Astrocyte of the spinal cord (primary cell): Measurements from ENCODE around the gene CGB1.
"Not testable (repeated sequence)": the region's sequence is repeated elsewhere in the genome, so short reads cannot be mapped to it uniquely, and the experiment has no call there.

Experiments
- DNase-seq: peaks from one replicate; pipeline ENCODE4 v3.0.0; 2011; ENCODE audit warnings: low read depth, low spot score
- H3K4me3 ChIP-seq: 2 replicates; pipeline ENCODE4 v1.5.1; 2011; ENCODE audit warnings: low read depth, mild to moderate bottlenecking, low read length, moderate library complexity
- in situ Hi-C: cut with HindIII; loops from 2 replicates; pipeline ENCODE4 v1.10.0; 2017; ENCODE audit warnings: low sequenced_read_pairs
- TF ChIP-seq, protein P1 (sequence below): IDR thresholded peaks from 2 replicates; pipeline ENCODE4 v1.5.1; 2012; ENCODE audit warnings: low read depth, mild to moderate bottlenecking, low read length, inconsistent platforms

Gene CGB1

DNA sequence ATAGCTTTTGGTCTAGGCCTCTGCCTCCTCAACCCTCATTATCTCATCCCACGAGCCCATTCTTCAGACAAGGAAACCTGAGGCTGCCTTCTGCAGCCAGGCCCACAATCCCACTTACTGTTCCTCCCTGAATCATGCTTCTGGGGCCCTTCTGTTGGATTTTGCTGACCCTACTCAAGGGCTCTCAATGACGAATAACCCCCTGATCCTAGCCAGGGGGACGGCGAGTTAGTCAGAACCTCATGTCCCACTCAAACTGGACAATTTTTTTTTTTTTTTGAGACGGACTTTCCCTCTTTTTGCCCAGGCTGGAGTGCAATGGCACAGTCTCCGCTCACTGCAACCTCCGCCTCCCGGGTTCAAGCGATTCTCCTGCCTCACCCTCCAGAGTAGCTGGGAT is 14.6 kb downstream of the CGB1 start:
- in situ Hi-C loops: no loop called here
- TF ChIP-seq, protein P1, sequence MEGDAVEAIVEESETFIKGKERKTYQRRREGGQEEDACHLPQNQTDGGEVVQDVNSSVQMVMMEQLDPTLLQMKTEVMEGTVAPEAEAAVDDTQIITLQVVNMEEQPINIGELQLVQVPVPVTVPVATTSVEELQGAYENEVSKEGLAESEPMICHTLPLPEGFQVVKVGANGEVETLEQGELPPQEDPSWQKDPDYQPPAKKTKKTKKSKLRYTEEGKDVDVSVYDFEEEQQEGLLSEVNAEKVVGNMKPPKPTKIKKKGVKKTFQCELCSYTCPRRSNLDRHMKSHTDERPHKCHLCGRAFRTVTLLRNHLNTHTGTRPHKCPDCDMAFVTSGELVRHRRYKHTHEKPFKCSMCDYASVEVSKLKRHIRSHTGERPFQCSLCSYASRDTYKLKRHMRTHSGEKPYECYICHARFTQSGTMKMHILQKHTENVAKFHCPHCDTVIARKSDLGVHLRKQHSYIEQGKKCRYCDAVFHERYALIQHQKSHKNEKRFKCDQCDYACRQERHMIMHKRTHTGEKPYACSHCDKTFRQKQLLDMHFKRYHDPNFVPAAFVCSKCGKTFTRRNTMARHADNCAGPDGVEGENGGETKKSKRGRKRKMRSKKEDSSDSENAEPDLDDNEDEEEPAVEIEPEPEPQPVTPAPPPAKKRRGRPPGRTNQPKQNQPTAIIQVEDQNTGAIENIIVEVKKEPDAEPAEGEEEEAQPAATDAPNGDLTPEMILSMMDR: no peak
- H3K4me3 ChIP-seq: no peak overlapping the region
- DNase-seq: no peak

DNA sequence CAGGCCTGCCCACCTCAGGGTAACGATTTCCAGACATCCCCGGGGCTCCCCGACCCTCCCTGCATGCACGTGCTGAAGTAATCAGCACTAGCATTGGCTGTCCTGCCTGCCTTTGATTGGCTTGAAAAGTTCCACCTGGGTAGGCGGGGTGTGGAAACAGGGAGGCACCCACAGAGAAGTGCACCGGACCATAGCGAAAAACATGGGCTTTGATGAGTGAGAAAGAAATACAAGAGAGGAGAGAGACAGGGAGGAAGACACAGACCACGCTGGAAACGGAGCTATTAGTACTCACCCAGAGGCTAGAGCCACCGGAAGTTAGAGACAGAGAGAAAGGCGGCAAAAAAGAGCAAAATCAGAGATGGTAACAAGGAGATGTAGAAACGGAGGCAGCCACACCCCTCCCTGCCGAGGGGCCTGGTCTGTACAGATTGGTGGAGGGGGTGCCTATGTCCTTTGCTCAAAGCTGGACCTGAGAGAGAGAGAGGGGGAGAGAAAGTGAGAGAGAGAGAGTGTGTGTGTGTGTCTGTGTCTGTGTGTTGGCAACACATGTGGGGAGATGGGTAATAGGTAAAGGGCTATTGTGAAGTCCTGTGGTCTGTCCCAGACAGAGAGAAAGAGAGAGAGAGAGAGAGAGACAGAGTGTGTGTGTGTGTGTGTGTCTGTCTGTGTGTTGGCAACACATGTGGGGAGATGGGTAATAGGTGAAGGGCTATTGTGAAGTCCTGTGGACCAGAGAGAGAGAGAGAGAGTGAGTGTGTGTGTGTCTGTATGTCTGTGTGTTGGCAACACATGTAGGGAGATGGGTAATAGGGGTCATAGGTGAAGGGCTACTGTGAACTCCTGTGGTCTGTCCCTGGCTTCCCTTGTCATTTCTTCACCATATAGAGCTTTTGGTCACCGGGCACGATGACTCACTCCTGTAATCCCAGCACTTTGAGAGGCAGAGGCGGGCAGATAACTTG is 15.5 kb downstream of the CGB1 start:
- no peak for DNase-seq
- TF ChIP-seq, protein P1: no peak
- in situ Hi-C loops: no loop called here
- H3K4me3 ChIP-seq: no peak overlapping the region

DNA sequence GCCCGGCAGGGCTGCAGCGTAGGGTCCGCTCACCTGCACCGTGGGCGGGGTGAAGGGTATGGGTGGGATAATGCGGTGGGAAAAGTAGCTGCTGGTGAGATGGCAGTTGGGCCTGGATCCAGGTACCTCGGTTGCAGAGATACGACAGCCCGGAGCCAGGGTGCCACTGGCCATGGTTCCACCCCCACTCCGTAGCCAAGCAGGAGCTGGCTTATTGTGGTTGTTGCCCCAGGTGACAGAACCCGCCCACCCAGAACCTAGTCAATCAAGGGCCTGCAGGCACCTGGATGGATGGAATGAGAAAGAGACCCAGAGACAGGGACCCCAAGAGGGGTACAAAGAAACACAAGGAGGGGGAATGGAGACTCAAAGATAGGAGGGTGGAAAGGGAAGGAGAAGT is 16.4 kb downstream of the CGB1 start:
- TF ChIP-seq, protein P1: no peak
- in situ Hi-C loops: no loop called here
- no peak overlapping the region for H3K4me3 ChIP-seq
- no peak for DNase-seq

DNA sequence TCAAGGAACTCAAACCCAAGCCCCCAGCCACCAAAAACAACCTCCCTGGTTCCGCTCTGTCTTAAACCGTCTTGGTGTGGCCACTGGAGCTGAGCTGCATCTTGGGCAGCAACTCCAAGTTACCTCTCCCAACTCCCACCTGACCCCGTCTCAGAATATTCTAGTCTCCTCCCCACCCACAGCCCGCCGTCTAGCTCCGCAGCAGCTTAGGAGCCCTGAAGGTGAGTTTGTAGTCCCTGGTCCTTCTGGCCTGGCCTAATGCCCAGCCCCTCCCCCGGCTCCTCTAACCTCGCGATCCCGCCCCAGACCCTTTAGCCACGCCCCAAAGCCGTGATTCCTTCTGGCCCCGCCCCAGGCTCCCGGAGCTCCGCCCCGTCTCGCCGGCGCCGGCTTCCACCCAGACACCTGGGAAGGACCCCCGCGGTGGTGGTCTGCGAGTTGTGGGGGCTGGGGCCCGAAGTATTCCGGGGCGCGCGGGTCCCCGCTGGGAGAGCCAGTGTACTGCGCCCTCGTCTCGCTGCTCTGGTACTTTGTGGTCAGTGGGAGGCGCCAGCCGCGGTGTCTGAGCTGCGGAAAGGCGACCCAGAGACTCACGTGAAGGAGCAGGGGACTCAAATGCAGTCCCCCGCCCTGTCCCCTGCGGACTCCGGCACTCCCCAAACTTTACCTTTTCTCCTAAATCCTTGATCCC is 17.3 kb downstream of the CGB1 start:
- in situ Hi-C loops: no loop called here
- TF ChIP-seq, protein P1: no peak
- no peak for DNase-seq
- no peak overlapping the region for H3K4me3 ChIP-seq

DNA sequence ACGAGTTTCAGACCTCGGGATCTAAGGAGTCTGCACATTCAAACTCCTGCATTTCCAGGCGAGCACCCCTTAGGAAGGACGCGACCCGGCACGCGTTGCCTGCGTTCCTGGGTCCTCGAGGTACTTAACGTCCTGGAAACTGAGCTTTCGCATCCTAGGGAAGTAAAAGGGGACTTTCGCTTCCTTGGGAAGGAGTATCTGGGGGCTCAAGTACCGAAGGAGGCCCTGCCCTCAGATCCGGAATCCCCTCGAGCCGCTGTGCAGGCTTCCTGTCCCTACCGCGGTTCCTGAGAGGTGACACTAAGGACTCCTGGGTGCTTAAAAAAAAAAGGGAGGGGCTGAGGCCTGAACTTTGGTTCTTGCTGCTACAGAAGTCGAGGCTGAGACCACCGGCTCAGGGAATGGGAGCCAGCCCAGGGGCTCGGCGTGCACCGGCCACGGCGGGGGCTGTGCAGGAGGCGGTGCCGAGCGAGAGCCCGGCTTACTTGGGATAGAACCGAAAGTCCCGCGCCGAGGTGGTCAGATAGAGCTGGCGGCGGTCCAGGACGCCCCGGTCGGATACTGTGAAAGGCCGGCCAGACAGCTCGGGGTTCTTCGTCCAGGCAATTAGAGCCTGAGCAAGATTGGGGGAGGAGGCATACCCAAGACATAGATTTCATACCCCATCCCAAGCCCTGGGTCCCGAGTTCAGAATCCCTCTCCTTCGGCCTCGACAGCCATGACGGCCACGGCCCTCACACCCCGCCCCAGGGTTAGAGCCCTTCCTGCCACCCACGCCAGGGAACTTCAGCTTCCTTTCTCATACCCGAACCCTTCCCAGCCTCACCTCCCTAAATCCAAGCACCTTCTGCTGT is 18.1 kb downstream of the CGB1 start:
- DNase-seq, in situ Hi-C loops: not testable (repeated sequence)
- H3K4me3 ChIP-seq: peak overlapping the region; percentile 24

DNA sequence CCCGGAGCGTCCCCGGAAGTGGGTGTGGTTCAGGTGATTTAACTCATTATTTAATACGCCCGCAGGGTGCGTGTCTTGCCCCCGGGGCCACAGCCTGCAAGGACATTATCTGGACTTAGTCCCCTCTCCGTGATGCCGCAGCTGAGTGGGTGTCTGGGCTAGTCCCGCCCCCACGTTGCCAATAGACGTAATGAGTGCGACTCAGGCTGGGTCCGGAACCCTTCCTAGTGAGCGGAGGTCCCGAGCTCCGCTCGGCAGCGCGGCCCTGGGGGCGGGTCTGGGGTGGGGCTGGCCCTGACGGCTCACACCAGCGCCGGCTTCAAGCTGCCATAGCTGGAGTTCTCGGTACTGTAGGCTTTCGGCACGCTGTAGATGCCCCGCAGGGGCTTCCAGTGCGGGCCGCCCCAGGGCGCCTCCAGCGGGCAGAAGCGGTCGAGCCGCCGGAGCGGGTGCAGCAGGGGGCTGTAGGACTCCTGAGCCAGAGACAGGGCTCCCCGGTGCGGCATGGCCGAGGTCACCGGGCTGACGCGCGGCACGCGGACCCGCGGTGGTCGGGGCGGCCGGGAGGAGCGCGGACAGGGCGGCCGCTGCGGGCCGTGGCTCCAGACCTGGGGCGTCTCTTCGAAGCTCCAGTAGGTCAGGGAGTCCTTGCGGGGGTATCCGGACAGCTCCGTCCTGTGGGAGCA is 18.9 kb downstream of the CGB1 start:
- peak; percentile 57 for DNase-seq
- H3K4me3 ChIP-seq: peak overlapping the region; percentile 24

More for the DNA sequence above, 18.9 kb downstream of the CGB1 start:
- TF ChIP-seq, protein P1: peak; percentile 60
- in situ Hi-C loops: no loop called here
